ENCODE data around the gene PAPSS2. TPM values are rescaled to one million over a fixed set of nuclear protein-coding genes. Genes with fewer than 3 reads are reported as not detected.
"Not testable (repeated sequence)": the region's sequence is repeated elsewhere in the genome, so short reads cannot be mapped to it uniquely, and the experiment has no call there.

Gene PAPSS2
- not detected in 2 replicates for total RNA-seq (2014; rRNA removed; shearing (Covaris generic))

DNA sequence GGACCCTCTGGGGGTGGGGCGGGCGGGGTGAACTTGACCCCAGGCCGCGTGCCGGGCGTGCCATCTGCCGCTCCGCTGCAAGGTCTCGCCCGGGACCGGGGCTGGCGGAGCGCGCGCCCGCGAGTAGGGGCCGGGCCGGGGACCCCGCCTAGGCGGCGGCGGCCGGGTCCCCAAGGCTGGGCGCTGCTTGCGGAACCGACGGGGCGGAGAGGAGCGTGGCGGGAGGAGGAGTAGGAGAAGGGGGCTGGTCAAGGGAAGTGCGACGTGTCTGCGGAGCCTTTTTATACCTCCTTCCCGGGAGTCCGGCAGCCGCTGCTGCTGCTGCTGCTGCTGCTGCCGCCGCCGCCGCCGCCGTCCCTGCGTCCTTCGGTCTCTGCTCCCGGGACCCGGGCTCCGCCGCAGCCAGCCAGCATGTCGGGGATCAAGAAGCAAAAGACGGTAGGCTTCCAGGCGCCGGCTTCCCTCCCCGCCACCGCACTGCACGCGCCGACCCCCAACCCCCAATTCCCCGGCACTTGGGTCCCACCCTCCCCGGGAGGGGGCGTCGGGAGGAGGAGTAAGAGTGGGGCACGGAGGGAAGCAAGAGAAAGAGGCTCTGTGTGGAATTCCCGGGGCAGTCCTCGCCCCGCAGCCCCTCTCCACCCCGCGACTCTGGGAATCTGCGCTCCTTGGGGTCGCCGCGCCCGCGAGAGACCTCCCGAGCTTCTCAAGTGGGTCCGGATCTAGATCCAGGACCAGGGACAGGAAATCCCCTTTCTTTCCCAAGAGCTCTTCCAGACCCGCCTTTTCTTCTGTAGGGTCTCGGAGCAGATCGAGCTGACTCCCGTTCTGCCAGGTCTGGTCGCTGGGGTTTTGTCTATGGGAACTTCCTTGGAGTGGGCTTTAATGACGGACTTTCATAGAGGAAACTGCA is at the start of gene PAPSS2:
PAPSS2 (plus strand) TSS at position 308 of the 913 bp plus-strand sequence; CDS start at position 412, 104 bp downstream.
- no peak for DNase-seq (ENCODE audit: low spot score)
- in situ Hi-C loops (cut with HindIII; ENCODE audit: low sequenced_read_pairs) = no loop called here

DNA sequence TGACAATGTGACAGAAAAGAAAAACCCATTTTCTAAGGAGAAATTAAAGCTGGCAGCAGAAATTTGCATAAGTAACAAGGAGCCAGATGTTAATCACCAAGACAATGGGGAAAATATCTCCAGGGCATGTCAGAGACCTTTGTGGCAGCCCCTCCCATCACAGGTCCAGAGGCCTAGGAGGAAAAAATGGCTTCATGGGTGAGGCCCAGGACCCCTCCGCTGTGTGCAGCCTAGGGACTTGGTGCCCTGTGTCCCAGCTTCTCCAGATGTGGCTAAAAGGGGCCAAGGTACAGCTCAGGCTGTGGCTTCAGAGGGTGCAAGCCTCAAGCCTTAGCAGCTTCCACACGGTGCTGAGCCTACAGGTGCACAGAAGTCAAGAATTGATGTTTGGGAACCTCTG is 48.3 kb upstream of the PAPSS2 start:
- in situ Hi-C loops (cut with HindIII; ENCODE audit: low sequenced_read_pairs); DNase-seq (ENCODE audit: low spot score): not testable (repeated sequence)

DNA sequence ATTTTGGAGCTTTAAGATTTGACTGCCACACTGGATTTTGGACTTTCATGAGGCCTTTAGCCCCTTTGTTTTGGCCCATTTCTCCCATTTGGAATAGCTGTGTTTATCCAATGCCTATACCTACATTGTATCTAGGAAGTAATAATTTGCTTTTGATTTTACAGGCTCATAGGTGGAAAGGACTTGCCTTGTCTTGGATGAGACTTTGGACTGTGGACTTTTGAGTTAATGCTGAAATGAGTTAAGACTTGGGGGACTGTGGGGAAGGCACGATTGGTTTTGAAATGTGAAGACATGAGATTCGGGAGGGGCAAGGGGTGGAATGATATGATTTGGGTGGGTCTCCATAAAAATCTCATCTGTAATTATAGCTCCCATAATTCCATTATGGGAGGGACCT is 47.6 kb upstream of the PAPSS2 start:
- no peak for DNase-seq (ENCODE audit: low spot score)
- in situ Hi-C loops (cut with HindIII; ENCODE audit: low sequenced_read_pairs) = no loop called here

DNA sequence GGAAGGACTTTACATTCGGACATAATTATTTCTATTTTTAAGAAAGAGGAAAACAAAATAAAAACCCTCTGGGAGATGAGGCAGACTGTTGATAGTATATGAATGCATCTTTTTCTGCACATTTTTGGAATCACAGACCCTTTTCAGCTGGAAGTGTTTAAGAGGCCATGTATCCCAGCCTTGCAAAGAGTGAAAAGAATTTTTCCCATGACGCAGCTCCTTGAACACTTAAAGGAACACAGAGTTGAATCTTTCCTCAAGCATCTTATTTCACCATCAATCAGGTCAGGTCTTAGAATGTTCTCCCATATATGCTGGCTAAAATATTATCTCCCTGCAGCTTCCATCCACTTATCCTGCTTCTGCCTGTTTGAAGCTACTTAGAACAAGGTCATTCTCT is 45.9 kb upstream of the PAPSS2 start:
- in situ Hi-C loops (cut with HindIII; ENCODE audit: low sequenced_read_pairs) = no loop called here
- no peak for DNase-seq (ENCODE audit: low spot score)

DNA sequence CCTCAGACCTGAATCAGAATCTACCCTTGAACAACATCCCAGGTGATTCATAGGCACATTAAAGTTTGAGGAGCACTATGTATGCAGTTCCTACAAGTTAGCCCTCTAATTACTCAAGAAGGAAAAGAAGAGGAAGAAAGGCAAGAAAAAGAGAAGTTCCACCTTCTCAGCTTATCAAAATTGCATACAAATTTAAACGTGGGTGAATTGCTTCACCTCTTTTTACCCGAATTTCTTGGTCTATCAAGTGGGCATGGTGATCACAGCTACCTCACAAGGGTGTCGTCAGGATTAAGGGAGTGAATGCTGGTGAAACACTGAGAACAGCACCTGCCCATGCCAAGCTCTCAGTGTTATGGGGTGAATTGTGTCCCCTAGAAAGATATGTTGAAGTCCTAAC is 43.8 kb upstream of the PAPSS2 start:
- in situ Hi-C loops (cut with HindIII; ENCODE audit: low sequenced_read_pairs) = no loop called here

DNA sequence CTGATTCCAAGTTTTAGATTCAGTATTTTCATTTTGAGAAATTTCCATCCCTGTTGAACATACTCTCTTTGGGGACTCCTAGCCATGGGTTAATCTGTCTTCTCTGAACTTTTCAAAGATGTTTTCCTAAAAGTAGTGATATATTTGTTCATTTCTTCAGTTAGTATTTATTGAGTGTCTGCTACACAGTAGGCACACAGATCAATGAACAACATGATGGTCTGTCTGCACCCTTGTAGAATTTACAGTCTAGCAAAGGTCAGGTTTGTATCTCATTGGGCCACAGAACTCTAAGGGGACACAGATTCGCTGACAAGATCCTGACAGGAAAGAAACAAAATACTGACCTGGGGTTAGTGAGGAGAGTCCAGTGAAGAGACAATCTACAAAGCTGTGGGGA is 42.2 kb upstream of the PAPSS2 start:
- in situ Hi-C loops (cut with HindIII; ENCODE audit: low sequenced_read_pairs) = no loop called here
- DNase-seq (ENCODE audit: low spot score) = no peak

More for the DNA sequence above, 43.8 kb upstream of the PAPSS2 start:
- DNase-seq (ENCODE audit: low spot score) = no peak

DNA sequence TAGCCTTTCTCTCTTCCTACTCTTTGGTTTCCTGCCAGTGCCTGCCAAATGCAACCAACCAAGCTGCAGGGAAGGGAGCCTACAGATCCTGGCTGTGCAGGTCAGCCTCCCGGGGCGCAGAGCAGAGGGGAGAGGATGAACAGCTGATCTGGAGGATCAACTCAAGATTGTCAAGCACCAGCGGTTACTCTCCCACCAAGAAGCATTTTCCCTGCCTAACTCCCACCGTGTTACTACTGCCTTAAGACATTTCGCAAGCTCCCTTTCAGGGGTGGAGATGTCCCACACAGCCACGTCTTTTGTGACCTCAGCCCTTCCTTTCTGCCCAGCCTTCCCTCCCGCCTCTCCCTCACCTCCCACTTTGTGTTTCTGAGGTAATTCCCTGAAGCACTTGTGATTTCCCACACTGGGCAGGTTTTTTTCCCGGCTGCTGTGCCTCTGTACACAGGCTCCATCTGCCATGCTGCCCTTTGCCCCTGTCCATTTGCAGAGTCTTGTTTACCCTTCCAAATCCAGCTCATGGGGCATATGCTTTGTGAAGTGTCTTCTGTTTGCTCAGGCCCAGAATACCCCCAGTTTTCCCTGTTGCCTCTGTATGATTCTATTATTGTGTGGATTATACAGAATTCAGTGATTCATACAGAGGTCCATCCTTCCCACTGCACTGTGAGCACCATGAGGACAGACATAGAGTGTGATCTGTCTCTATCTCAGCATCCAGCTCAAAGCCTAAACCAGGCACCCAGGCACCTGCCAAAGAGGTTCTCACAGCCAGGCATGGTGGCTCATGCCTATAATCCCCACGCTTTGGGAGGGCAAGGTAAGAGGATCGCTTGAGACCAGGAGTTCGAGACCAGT is 40.9 kb upstream of the PAPSS2 start:
- in situ Hi-C loops (cut with HindIII; ENCODE audit: low sequenced_read_pairs) = no loop called here

DNA sequence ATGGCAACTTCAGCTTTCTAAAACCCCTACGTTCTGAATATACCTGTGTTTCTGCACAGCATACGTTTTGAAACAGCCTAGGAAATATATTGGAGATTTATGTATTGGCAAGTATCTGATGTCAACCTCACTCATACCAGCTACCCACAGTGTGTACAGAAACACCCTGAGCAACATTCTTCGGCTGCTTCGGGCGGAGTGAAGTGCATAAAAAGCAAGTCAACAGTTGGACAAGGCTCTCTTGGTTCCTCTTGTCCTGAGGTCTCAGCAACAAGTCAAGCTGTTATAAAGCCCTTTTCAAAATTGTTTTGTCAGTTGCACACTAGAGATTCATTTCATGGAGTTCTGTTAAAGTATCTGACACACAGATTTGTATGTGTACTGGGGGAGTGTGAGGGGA is 40.0 kb upstream of the PAPSS2 start:
- in situ Hi-C loops (cut with HindIII; ENCODE audit: low sequenced_read_pairs) = no loop called here

More for the DNA sequence above, 40.9 kb upstream of the PAPSS2 start:
- no peak for DNase-seq (ENCODE audit: low spot score)

DNA sequence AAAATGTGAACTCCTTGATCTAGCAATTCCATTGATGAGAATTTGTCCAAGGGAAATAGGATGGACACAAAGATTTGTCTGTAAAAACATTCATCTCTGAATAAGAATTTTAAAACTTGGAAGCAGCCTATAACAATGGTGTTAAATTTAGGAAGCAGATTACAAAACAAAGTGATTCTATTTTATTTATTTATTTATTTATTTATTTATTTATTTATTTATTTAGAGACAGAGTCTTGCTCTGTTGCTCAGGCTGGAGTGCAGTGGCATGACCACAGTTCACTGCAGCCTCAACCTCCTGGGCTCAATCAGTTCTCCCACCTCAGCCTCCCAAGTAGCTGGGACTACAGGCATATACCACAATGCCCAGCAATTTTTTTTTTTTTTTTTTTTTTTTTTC is 38.2 kb upstream of the PAPSS2 start:
- in situ Hi-C loops (cut with HindIII; ENCODE audit: low sequenced_read_pairs); DNase-seq (ENCODE audit: low spot score): not testable (repeated sequence)

More for the DNA sequence above, 40.0 kb upstream of the PAPSS2 start:
- DNase-seq (ENCODE audit: low spot score) = no peak

DNA sequence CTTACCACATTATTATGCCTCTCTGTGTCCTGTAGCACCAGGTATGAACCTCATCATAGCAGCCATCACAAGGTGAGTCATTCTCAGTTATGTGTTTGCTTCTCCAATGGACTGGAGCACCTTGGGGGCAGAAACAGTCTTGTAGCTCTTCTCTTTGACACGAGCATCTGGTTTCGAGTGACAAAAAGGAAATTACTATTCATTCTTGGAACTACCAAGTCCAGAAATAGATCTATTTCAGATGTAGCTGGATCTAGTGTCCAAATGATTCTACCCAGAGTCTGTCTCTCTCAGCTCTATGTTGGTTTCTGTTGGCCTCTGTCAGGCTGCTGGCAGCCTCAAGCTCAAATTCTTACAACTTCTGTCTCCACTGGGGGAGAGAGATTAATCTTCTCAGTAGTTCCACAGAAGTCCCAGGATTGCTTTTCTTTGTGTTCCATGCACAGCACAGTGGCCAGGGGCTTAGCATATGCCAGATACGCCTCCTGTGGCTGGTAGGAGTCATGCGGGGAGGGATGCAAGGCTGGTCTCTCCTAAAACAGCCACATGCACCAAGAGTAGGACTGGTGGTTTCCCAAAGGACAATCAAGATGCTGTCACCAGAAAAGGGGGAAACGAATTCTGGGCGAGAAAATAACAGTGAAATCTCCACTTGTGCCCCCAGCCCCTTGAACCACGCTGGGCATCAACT is 37.2 kb upstream of the PAPSS2 start:
- DNase-seq (ENCODE audit: low spot score) = no peak

DNA sequence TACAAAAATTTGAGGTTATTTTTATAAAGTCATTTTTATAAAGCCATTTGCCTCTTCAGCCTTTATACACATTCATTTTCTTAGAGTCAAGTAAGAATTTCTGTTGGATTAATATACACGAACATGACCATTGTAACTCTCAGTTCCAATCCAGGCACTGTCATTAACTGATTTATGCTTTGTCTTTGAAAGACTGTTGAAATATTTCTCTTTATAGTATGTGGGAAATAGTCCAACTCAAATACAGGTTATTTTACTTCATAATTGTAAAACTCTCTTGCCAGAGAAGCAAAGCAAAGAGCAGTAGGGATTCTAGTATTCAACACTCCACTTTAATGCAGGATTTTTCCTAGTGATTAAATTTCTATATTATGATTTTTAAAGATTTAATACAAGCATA is 36.5 kb upstream of the PAPSS2 start:
- DNase-seq (ENCODE audit: low spot score) = no peak
- in situ Hi-C loops (cut with HindIII; ENCODE audit: low sequenced_read_pairs) = no loop called here

More for the DNA sequence above, 37.2 kb upstream of the PAPSS2 start:
- in situ Hi-C loops (cut with HindIII; ENCODE audit: low sequenced_read_pairs) = no loop called here

DNA sequence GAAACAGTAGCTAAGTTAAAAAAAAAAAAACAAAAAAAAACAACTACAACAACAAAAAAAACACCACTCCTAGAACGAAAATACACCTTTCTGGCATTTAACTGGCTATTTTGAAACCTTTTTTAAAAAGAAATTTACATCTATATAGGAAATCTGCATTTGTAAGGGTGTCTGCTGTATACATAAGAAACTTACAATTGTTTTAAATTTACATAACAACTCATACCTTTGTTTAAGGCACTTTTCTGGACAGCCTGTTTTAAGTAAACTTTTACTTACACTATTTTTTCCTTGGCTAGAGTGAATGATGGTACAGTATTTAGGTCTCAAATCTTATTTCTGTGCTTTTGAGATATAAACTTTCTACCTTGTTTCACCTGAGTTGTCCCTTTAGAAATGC is 34.0 kb upstream of the PAPSS2 start:
- in situ Hi-C loops (cut with HindIII; ENCODE audit: low sequenced_read_pairs) = no loop called here
- DNase-seq (ENCODE audit: low spot score) = no peak

DNA sequence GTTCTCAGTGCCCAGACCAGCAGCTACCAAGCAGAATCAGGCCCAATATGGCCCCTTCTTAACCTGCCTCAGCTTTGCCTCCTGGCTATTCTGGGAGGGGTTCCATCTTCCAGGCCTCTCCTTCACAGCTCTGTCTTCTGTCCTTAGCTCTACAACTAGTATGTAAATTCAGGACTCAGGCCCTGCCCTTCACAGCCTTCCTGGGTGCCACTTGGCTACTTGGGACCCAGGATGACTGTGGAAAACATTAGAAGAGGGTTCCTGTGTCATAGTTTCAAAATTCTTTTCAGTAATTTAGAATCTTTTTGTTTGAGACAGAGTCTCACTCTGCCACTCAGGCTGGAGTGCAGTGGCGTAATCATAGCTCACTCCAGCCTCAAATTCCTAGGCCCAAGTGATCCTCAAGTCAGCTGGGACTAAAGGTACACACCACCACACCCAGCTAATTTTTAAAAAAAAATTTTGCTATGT is 33.2 kb upstream of the PAPSS2 start:
- DNase-seq (ENCODE audit: low spot score) = no peak
- in situ Hi-C loops (cut with HindIII; ENCODE audit: low sequenced_read_pairs) = no loop called here

DNA sequence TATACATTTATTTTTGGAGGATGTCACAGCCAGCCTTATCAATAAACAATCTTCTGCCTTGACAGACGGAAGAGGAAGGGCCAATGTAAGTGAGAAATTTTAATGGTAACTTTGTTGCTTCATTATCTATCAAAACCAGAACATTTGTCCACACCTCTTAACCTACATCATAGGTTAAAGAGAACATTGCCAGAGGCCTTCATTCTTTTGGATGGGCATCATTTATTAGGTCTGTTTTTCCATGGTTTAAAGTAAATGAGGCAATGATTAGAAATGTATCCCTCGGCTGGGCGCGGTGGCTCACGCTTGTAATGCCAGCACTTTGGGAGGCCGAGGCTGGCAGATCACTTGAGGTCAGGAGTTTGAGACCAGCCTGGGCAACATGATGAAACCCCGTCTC is 29.5 kb upstream of the PAPSS2 start:
- no peak for DNase-seq (ENCODE audit: low spot score)
- in situ Hi-C loops (cut with HindIII; ENCODE audit: low sequenced_read_pairs) = no loop called here

DNA sequence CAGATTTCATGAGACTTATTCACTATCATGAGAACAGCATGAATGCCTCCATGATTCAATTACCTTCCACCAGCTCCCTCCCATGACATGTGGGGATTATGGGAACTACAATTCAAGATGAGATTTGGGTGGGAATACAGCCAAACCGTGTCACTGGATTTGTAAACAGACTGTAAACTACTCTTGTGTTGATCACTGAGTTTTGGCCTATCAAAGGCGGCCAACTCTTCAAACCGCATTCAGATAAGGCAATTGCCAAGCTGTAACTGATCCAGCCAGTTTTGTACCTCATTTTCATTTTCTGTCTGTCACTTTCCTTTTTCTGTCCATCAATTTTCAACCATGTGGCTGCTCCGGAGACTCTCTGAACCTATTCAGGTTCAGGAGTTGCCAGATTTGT is 27.2 kb upstream of the PAPSS2 start:
- in situ Hi-C loops (cut with HindIII; ENCODE audit: low sequenced_read_pairs) = no loop called here
- no peak for DNase-seq (ENCODE audit: low spot score)

DNA sequence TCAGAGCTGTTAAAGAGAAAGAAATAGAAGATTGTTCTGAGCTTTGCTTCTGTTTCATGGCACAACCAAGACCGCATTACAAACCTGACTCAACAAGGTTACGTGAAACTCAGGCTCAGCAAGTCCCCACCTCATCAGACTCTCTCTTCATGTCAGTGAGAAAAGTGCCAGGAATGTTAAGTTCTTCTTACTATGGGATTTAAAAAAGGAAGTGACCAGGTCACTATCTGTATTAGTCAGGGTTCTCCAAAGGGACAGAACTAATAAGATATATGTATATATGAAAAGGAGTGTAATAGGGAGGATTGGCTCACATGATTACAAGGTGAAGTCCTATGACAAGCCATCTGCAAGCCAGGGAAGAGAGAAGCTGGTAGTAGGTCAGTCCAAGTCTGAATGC is 25.4 kb upstream of the PAPSS2 start:
- DNase-seq (ENCODE audit: low spot score) = no peak
- in situ Hi-C loops (cut with HindIII; ENCODE audit: low sequenced_read_pairs) = no loop called here

DNA sequence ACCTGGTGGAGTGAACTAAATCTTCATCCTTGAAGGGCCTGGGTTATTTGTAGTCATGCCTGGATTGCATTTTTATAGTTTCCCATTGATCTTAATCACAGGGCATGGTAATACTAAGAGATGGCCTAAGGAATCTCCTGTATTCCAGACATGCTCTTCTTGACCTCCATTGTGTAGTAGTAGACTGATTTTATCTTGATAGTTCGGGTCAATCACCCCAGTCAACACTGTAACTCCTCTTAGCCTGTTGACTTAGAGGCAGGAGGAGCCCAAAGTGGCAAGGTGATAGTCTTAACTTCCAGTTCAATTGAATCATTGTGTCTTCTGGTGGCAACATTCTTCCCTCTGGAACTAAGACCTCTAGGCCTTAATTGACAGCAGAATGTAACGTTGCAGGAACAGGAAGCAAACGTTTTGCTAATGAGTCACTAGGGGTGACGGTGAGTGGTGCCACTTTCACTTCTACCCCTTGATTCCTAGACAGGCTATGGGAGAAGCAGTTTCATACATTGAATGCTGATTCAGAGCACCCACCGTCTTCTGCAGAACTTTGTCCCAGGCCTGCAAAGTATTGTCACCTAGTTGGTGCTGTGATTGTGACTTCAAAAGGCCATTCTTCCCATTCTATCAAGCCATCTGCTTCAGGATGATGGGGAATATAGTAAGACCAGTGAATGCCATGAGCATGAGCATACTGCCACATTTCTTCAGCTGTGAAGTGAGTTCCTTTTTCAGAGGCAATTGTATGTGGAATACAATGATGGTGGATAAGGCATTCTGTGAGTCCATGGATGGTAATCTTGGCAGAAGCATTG is 24.0 kb upstream of the PAPSS2 start:
- no peak for DNase-seq (ENCODE audit: low spot score)
- in situ Hi-C loops (cut with HindIII; ENCODE audit: low sequenced_read_pairs) = no loop called here

DNA sequence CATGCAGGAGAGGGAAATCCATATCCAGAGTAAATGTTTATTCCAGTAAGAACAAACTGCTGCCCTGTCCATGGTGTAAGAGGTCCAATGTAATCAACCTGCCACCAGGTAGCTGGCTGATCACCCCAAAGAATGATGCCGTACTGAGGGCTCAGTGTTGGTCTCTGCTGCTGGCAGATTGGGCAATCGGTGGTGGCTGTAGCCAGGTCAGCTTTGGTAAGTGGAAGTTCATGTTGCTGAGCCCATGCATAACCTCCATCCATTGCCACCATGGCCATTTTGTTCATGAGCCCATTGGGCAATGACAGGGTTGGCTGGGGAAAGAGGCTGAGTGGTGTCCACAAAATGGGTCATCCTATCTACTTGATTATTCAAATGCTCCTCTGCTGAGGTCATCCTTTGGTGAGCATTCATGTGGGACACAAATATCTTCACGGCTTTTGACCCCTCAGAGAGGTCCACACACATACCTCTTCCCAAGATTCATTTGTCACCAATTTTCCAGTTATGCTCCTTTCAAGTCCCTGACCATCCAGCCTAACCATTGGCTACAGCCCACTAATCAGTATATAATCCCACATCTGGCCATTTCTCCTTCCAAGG is 23.3 kb upstream of the PAPSS2 start:
- DNase-seq (ENCODE audit: low spot score) = no peak
- in situ Hi-C loops (cut with HindIII; ENCODE audit: low sequenced_read_pairs) = no loop called here

Measured in G401 (cell line).